GM18858 (cell line): Measurements from ENCODE around the gene PELI3.

ENCODE experiments used
- ATAC-seq: cut with Tn5 transposase; IDR thresholded peaks from one replicate; pipeline ENCODE4 v1.9.1; 2021; ENCODE audit not compliant: unreplicated experiment

PELI3 gene

DNA sequence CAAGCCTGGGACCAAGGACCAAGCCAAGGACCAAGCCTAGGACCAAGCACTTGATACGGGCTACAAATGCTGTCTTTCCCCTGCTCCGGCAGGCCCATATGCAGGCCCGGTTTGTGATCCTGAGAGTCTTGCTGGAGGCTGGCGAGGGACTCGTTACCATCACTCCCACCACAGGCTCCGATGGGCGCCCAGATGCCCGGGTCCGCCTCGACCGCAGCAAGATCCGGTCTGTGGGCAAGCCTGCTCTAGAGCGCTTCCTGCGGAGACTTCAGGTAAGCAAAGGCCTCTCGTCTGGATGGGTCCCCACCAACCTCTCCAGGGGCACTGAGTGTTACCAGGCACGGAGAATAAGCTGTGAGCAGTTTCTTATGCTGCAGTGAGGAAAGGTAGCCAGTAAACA, 30.5 kb downstream of the PELI3 start:
- no peak for ATAC-seq

DNA sequence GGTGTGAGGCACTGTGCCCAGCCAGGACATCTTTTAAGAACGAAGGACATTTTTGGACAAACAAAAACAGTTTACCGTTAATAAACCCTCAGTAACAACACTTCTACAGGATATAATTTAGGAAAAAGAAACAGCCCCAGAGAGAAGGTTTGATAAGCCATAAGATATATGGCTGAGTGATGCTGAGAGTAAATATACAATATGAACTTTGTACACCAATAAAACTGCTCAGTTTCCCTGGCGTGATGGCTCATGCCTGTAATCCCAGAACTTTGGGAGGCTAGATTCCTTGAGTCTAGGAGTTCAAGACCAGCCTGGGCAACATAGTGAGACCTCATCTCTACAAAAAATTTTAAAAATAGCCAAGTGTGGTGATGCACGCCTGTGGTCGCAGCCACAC, 31.8 kb downstream of the PELI3 start:
- ATAC-seq: no peak

GRCh38 chr11:66505276-66505816, 38.6 kb downstream of the PELI3 start:
- ATAC-seq: no peak

GRCh38 chr11:66509131-66509561, 42.4 kb downstream of the PELI3 start:
- ATAC-seq: no peak

- no peak for ATAC-seq
Observed at GRCh38 chr11:66510271-66510989, 43.7 kb downstream of the PELI3 start, which contains the start of gene BBS1. Gene BBS1 (plus strand): TSS chr11:66510635. CDS start chr11:66510660, 25 bp downstream.

DNA sequence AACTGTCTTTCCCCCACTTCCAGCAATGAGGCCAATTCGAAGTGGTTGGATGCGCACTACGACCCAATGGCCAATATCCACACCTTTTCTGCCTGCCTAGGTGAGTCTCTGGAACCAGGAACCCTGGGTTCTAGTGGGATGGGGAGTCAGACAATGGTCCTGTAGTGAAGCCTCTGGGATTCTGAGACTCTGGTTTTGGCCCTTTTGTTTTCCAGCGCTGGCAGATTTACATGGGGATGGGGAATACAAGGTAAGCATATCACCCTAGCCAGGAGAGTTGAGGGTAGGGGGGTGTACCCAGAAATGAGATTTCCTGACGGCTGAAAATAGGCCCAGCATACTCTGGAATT, 44.3 kb downstream of the PELI3 start:
- ATAC-seq: no peak

DNA sequence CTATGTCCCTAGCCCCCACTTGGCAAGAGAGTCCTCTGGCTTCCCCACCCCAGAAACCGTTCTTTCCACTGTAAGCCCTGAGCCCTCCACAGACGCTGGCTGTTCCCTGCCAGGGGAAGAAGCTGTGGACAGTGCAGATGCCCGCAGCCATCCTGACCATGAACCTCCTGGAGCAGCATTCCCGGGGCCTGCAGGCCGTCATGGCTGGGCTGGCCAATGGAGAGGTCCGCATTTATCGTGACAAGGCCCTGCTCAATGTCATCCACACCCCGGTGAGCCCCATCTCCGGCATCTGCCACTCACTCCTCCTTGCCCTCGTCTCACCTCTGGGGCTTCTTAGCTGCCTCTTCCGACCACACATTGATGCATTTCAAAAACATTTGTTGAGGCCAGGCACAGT, 56.9 kb downstream of the PELI3 start:
- ATAC-seq: no peak

DNA sequence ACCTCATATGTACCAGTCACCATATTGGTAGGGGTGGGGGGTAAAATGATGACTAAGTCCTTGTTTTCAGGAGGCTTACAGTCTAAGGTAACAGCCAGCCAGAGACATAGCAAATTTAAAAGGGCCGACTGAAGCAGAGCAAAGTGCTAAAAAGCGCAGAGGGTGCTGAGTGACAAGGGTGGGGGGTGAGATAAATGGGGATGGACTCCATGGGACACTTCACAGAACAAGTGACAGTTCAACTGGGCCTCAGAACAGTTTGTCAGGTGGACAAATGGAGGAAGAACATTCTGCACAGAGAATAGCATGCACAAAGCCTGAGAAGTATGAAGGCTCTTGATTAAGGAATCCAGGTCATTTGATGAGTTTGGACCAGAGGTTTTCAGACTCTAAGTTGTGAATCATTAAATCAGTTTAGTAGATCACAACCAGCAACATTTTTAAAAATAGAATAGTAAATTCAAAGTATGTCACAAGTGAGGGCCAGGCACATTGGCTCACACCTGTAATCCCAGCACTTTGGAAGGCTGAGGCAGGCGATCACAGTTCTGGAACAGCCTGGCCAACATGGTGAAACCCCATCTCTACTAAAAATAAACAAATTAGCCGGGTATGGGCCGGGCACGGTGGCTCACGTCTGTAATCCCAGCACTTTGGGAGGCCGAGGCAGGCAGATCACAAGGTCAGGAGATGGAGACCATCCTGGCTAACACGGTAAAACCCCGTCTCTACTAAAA, 57.8 kb downstream of the PELI3 start:
- no peak for ATAC-seq
